AG04450 (cell line): ENCODE measurements around the gene MYH11. TPM values are rescaled to one million over a fixed set of nuclear protein-coding genes. Genes with fewer than 3 reads are reported as not detected.

ENCODE experiments used
- CTCF ChIA-PET: fragments of 300-600, 350-600 bp; formaldehyde crosslinking; extraction: SDS; loops from one replicate; lab custom pipeline; 2022; ENCODE audit warnings: antibody characterized with exemption, inconsistent platforms; lab: Charles Lee
- POLR2A ChIA-PET: fragments of 350-600 bp; formaldehyde crosslinking; extraction: SDS; loops from one replicate; lab custom pipeline; 2021; ENCODE audit warnings: antibody characterized with exemption, inconsistent platforms; lab: Yijun Ruan, JAX
- DNase-seq: peaks from one replicate; pipeline ENCODE4 v3.0.0-alpha.2; 2011; ENCODE audit warnings: low read depth, low spot score
- H3K27ac ChIP-seq: one replicate; pipeline ENCODE4 v1.5.1; 2012; ENCODE audit warnings: low read depth, low read length, control low read depth
- H3K27me3 ChIP-seq: one replicate; pipeline ENCODE4 v1.6.0; 2012; ENCODE audit warnings: low read length; ENCODE audit not compliant: control insufficient read depth, insufficient read depth
- H3K4me3 ChIP-seq: 2 replicates; pipeline ENCODE4 v1.5.1; 2011; ENCODE audit warnings: mild to moderate bottlenecking, low read depth, low read length, control low read depth
- H3K9me3 ChIP-seq: 2 replicates; pipeline ENCODE4 v1.5.1; 2012; ENCODE audit warnings: low read length; ENCODE audit not compliant: control insufficient read depth, insufficient read depth
- polyA plus RNA-seq: library from polyadenylated mRNA; depleted of rRNA; stranded (reverse); fragments of >200 nt; gene quantifications from 2 replicates; pipeline ENCODE4 v1.2.3, GENCODE V29; 2011; rRNA removed
- small RNA-seq: library from RNA; depleted of rRNA; stranded (forward); fragments of <200 nt; gene quantifications from one replicate; pipeline ENCODE3, GENCODE V24; 2012; ENCODE audit warnings: low read depth; ENCODE audit not compliant: insufficient read length
- TF ChIP-seq, protein P1 (sequence below): IDR thresholded peaks from 2 replicates; pipeline ENCODE4 v1.5.1; 2011; ENCODE audit warnings: low read depth, low read length, control low read depth, inconsistent platforms

MYH11 gene
- polyA plus RNA-seq, 1 experiment = 0.20 TPM

DNA sequence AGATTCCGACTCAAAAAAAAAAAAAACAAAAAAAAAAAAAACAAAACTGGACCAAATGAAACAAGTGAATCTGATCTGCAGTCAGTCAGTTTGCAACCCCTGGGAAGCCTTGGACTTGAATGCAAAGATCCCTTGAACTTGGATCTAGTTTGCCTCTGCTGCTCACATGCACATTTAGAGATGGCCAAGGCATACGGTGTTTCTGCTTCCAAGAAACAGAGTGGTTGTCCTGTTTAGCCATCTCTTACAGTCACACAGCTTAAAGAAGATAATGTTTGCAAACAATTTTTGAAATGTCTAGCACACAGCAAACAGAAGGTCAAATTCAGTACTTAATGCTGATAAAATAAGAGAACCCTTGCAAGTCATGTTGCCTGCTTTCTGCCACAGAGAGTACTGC is 202.2 kb downstream of the MYH11 start:
- CTCF ChIA-PET = interaction anchor here (0.6 kb wide), 1 partner anchor 53 kb away, joined by 3 read pairs; no protein-coding TSS in a partner anchor
- Histone ChIP-seq H3K9me3 (no peaks in the 10 kb centered on the region), H3K4me3 (no peak overlapping the region), H3K27me3 (no peaks in the 10 kb centered on the region), H3K27ac (no peak overlapping the region)
- TF ChIP-seq, protein P1, sequence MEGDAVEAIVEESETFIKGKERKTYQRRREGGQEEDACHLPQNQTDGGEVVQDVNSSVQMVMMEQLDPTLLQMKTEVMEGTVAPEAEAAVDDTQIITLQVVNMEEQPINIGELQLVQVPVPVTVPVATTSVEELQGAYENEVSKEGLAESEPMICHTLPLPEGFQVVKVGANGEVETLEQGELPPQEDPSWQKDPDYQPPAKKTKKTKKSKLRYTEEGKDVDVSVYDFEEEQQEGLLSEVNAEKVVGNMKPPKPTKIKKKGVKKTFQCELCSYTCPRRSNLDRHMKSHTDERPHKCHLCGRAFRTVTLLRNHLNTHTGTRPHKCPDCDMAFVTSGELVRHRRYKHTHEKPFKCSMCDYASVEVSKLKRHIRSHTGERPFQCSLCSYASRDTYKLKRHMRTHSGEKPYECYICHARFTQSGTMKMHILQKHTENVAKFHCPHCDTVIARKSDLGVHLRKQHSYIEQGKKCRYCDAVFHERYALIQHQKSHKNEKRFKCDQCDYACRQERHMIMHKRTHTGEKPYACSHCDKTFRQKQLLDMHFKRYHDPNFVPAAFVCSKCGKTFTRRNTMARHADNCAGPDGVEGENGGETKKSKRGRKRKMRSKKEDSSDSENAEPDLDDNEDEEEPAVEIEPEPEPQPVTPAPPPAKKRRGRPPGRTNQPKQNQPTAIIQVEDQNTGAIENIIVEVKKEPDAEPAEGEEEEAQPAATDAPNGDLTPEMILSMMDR = no peak
- DNase-seq = no peak
- POLR2A ChIA-PET = no interaction called here

DNA sequence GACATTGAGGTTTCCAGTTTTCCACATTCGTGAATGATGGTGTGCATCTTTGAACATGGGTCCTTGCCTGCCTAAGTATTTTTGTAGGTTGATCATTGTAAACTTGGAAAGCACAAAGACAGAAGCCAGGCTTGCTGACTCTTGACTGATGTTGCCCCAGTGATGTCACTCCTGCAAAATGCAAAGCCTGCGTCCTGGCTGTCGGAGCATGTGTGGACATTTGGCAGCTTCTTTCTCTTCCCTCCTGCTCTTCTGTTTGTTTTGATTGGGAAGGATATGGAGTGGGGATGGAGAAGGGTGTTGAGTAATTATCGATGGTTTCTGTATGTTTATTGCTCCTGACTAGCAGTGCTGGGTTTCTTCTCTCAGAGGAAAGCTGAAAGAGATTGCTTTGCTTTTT is 203.6 kb downstream of the MYH11 start:
- TF ChIP-seq, protein P1 = no peak
- ChIA-PET CTCF (interaction anchor here (0.8 to 1.4 kb wide), 3 partner anchors 10 to 29 kb away, joined by 3 to 6 read pairs (median 4); partner anchors contain the start of gene MARF1), POLR2A (interaction anchor here (0.7 to 2.1 kb wide), 5 partner anchors 10 to 57 kb away, joined by 3 to 10 read pairs (median 4); partner anchors contain the start of gene MARF1)
- Histone ChIP-seq H3K9me3 (no peaks in the 10 kb centered on the region), H3K27ac (no peak overlapping the region), H3K27me3 (no peaks in the 10 kb centered on the region), H3K4me3 (no peak overlapping the region)
- DNase-seq = peak; percentile 90

Small RNA genes within 50 kb of the gene (small RNA-seq; reads per million reads assigned to genes)
- not detected for gene RNU6-213P

Other genes with a start within 250 kb of the MYH11 start
- gene MARF1, start 213.9 kb downstream of the MYH11 start, polyA plus RNA-seq = 31.6 and 37.4 TPM in 2 replicates
- 28.1 and 29.9 TPM in 2 replicates for gene NDE1, start 206.8 kb downstream of the MYH11 start, polyA plus RNA-seq
- gene CEP20, start 31.6 kb upstream of the MYH11 start, polyA plus RNA-seq = 38.9 and 49.3 TPM in 2 replicates
- gene ABCC1, start 92.6 kb upstream of the MYH11 start, polyA plus RNA-seq = 69.7 and 102 TPM in 2 replicates